ENCODE measurements around the gene NKD1. TPM values are rescaled to one million over a fixed set of nuclear protein-coding genes. Genes with fewer than 3 reads are reported as not detected.

Gene NKD1
- total RNA-seq, 1 experiment from 2014 or later = 11.4 TPM

GRCh38 chr16:50595859-50596258 lies 47.7 kb downstream of the NKD1 start:
- no peak overlapping the region for H3K9ac ChIP-seq (ENCODE audit: low read length)
- no peaks in the 10 kb centered on the region for H3K9me3 ChIP-seq (ENCODE audit: control insufficient read depth in 1 of 2, insufficient read depth in 1 of 2, low read depth in 1 of 2, low read length in 2 of 2)
- no peaks in the 10 kb centered on the region for H3K9me2 ChIP-seq (ENCODE audit: insufficient read depth)
- RAD21 ChIA-PET (ENCODE audit: low non-redundant PET in 1 of 2, low total read pairs in 2 of 2, uncharacterized antibody in 2 of 2, unreplicated experiment in 2 of 2) = no interaction called here
- no peaks in the 10 kb centered on the region for H3K27me3 ChIP-seq (ENCODE audit: insufficient read depth, low read length)
- DNase-seq (ENCODE audit: low read depth, low spot score) (no peak), ATAC-seq (no peak)
- no peaks in the 10 kb centered on the region for H3K4me1 ChIP-seq (ENCODE audit: control insufficient read depth in 1 of 2, insufficient read depth in 2 of 2, low read length in 2 of 2)
- no peak overlapping the region for H2AFZ ChIP-seq (ENCODE audit: low read depth, low read length, poor library complexity, severe bottlenecking)
- H3K79me2 ChIP-seq (ENCODE audit: insufficient read depth, low read length) = no peaks in the 10 kb centered on the region
- no peaks in the 10 kb centered on the region for H3K36me3 ChIP-seq (ENCODE audit: control insufficient read depth in 1 of 2, insufficient read depth in 2 of 2, low read length in 2 of 2)
- H4K20me1 ChIP-seq (ENCODE audit: insufficient read depth) = no peaks in the 10 kb centered on the region
- no peak overlapping the region for H3K27ac ChIP-seq (ENCODE audit: low read depth, low read length)
- no TSS peak for BruUV-seq (replicated peaks)
- H3K4me3 ChIP-seq (replicated peaks in 1 of 2; ENCODE audit: low read depth in 1 of 2, low read length in 2 of 2) = no peak overlapping the region
- intact Hi-C loops (cut with micrococcal nuclease) = no loop called here
- POLR2A ChIA-PET = no interaction called here
- TF ChIP-seq RAD21 (IDR thresholded peaks at IDR 0.05; ENCODE audit: low read depth) = no peak
- TF ChIP-seq POLR2AphosphoS5 (IDR thresholded peaks at IDR 0.05; ENCODE audit: low read depth, low read length) = no peak
- TF ChIP-seq CEBPB (IDR thresholded peaks at IDR 0.05; ENCODE audit: low read depth) = no peak
- no peak overlapping the region for H3K4me2 ChIP-seq (ENCODE audit: low read length)
- CTCF ChIA-PET = no interaction called here

- POLR2A ChIA-PET = no interaction called here
- Histone ChIP-seq H3K9ac (ENCODE audit: low read length) (no peak overlapping the region), H3K4me3 (replicated peaks in 1 of 2; ENCODE audit: low read depth in 1 of 2, low read length in 2 of 2) (no peak overlapping the region), H3K27me3 (ENCODE audit: insufficient read depth, low read length) (no peaks in the 10 kb centered on the region), H2AFZ (ENCODE audit: low read depth, low read length, poor library complexity, severe bottlenecking) (no peak overlapping the region), H3K36me3 (ENCODE audit: control insufficient read depth in 1 of 2, insufficient read depth in 2 of 2, low read length in 2 of 2) (no peaks in the 10 kb centered on the region), H3K27ac (ENCODE audit: low read depth, low read length) (no peak overlapping the region), H3K9me2 (ENCODE audit: insufficient read depth) (no peaks in the 10 kb centered on the region), H3K4me1 (ENCODE audit: control insufficient read depth in 1 of 2, insufficient read depth in 2 of 2, low read length in 2 of 2) (no peaks in the 10 kb centered on the region), H3K9me3 (ENCODE audit: control insufficient read depth in 1 of 2, insufficient read depth in 1 of 2, low read depth in 1 of 2, low read length in 2 of 2) (no peaks in the 10 kb centered on the region), H3K79me2 (ENCODE audit: insufficient read depth, low read length) (no peaks in the 10 kb centered on the region), H3K4me2 (ENCODE audit: low read length) (no peak overlapping the region), H4K20me1 (ENCODE audit: insufficient read depth) (no peaks in the 10 kb centered on the region)
- RAD21 ChIA-PET (ENCODE audit: low non-redundant PET in 1 of 2, low total read pairs in 2 of 2, uncharacterized antibody in 2 of 2, unreplicated experiment in 2 of 2) = no interaction called here
- DNase-seq (ENCODE audit: low read depth, low spot score) = no peak
- no peak for ATAC-seq
- BruUV-seq (replicated peaks) = no TSS peak
- TF ChIP-seq SRF (IDR thresholded peaks at IDR 0.05; ENCODE audit: low read depth) (no peak), RAD21 (IDR thresholded peaks at IDR 0.05; ENCODE audit: low read depth) (no peak), ELF1 (IDR thresholded peaks at IDR 0.05; ENCODE audit: borderline replicate concordance, low read depth) (no peak), MAX (IDR thresholded peaks at IDR 0.05) (no peak), CEBPB (IDR thresholded peaks at IDR 0.05; ENCODE audit: low read depth) (no peak)
- intact Hi-C loops (cut with micrococcal nuclease) = no loop called here
- CTCF ChIA-PET = no interaction called here
Observed at GRCh38 chr16:50596762-50597450, 48.7 kb downstream of the NKD1 start.
